Left hindlimb (tissue), 1 donor: ENCODE results near the gene USP40.

Source experiments
- DNase-seq: peaks from one replicate; pipeline ENCODE4 v3.0.0-alpha.2; 2018

The USP40 gene

DNA sequence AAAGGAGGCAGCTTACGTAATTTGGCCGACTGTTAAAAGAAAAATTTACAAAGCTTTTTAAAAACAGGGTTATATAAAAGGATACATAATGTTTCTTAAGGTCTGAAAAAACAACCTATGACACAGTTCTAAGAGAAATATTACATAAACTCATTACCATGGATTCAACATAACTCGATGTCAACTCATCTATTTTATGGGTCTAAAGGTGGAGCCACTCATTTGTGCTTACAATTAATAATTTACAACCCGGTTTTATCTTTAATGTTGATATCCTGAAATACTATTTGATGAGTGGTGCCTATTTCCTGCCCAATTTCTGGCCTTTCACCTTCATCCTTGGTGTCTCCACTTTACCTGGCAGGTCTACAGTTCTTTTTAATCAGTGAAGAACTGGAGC is 15.1 kb downstream of the USP40 start:
- no peak for DNase-seq

DNA sequence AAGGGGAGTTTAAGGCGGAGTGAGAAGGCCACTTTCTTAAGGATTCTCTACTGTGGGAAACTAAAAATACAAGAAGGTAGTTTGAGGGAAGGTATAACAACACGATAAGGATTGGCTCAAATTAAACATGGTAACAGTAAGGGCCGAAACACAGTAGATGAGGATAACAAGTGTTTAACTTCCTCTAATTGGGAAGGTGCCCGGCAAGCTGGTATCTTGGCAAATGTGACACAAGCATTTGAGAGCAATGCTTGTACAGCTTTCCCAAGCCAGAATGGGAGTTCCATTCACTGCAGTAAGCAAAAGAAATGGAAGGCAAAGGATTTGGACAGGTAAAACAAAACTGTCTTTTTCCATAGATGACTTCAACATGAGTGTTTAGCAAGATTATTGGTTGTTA is 19.8 kb downstream of the USP40 start:
- DNase-seq = no peak

DNA sequence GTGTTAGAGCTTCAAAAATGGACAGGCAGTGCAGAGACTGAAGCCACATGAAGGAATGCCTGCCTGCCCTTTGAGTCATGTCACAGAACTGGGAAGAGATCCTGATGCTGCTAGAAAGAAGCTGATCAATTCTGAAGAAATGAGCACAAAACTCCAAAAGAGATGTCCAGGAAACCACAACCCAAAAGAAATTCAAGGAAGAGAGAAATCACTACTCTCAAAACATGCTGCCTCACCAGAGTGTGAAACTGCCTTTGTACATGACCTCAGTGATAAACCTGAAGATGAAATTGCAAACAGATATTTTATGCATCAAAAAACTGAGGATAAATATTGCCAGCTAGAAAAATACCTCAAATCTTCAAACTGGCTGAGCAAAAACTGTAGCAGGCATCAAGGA is 20.5 kb downstream of the USP40 start:
- no peak for DNase-seq

DNA sequence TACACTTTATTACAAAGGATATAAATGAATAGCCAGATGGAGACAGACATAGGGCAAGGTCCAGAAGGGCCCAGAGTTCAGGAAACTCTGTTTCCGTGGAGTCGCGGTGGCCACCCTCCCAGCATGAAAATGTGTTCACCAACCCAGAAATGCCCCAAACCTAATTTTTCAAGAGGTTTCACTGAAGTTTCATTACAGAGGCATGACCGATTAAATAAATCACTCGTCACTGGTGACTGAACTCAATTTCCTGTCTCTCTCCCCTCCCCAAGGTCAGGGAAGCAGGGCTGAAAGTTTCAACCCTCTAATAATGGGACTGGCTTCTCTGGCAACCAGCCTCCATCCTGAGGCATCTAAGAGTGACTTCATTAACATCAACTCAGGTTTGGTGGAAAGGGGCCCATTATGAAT is 22.4 kb downstream of the USP40 start:
- DNase-seq = no peak

DNA sequence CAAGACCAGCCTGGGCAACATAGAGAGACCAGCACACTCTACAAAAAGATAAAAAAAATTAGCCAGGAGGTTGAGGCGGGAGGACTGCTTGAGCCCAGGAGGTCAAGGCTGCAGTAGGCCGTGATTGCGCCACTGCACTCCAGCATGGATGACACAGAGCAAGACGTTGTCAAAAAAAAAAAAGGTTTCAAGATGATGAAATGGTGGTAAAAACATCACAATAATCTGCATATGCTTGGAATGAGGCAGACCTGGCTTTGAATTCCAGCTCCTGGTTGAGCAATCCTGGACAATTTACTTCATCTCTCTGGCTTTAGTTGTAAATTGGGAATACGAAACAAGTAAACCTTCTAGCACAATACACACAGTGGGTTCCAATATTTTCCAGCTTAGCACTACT is 24.1 kb downstream of the USP40 start:
- DNase-seq = no peak

DNA sequence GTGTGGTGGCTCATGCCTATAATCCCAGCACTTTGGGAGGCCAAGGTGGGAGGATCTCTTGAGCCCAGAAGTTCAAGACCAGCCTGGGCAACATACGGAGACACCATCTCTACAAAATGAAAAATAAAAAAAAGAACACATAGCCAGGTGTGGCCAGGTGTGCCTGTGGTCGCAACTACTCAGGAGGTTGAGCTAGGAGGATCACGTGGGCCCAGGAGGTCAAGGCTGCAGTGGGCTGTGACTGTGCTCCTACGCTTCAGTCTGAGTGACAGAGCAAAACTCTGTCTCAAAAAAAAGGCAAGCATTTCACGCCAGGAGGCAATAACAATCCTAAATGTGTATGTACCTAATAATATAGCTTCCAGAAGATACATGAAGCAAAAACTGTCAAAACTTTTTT is 27.8 kb downstream of the USP40 start:
- DNase-seq = no peak

DNA sequence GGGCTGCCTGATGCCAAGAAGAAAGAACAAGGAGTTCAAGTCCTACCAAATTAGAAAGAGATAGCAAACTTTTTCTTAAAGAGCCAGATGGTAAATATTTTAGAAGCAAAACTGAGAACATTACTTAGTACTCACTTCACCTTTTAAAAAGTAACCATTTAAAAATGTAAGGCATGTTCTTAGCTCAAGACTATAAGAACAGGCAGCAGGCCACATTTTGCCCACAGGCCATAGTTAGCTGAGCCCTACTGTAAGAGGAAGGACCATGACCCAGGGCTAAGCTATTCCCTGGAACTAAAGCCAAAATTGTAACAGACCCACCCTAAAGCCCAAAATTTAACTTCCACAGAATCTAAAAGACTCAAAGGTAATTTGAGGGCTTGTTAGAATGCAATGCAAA is 31.3 kb downstream of the USP40 start:
- DNase-seq = no peak

DNA sequence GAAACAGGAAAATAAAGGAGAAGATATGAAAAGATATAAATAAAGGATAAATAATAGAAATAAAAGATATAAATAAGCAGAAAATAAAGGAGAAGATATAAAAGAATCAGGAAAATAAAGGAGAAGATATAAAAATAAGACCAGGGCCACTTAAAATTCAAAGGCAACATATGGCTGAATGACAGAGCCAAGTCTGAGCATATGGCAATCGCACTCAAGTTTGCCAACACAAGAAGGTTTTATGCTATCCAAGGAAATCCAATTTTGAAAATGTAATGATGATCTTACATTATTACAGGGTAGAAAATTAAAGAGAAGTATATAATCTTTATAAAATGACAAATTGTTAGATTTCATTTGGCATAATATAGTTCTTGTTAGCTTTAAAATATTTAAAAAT is 33.6 kb downstream of the USP40 start:
- no peak for DNase-seq

DNA sequence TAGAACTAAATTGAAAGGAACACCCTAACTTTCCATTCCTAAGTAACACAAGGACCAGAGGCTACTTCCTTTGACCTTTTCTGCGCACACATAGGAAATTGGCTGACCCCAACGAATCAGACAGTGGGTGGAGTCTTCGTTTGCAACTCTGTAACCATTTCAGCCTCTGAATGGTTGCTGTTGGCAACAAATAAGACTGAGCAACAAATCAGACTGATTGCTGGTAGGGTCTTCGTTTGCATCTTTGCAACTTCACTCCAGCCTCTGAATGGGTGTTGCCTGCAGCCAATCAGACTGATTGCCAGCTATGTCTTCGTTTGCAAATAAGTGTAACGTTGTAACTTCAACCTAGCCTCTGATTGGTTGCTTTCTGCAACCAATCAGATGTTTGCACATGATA is 34.6 kb downstream of the USP40 start:
- DNase-seq = no peak

DNA sequence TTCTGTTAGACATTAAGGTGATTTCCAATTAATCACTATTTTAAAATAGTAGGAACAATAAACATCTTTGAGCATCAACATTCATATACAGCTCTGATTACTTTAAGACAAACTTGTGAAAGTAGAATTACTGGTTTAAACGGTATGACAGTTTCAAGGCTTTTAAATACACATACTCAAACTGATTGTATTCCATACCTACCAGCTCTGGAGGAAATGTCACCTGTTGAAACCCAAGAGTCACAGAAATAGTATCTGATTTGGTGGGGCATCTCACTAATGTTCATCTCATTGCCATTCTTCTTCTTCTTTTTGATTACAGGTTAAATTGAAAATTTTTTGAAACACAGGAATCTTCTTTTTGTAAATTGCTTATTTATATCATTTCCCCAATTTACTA is 36.2 kb downstream of the USP40 start:
- DNase-seq = no peak

DNA sequence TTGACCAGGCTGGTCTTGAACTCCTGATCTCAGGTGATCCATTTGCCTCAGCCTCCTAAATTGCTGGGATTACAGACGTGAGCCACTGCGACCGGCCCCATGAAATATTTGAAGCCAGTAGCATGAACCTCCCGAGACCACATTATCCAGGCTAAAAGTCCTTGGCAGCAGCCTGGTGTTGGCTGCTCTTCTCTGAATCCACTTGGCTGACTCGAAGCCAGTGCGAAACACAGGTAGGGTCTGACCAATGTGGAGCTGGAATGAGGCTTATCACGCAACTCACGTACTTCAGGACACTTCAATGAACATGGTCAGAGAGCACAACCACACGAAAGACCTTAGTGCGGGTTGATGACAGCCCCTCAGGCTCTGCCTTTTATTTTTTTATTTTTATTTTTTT is 38.4 kb downstream of the USP40 start:
- no peak for DNase-seq

DNA sequence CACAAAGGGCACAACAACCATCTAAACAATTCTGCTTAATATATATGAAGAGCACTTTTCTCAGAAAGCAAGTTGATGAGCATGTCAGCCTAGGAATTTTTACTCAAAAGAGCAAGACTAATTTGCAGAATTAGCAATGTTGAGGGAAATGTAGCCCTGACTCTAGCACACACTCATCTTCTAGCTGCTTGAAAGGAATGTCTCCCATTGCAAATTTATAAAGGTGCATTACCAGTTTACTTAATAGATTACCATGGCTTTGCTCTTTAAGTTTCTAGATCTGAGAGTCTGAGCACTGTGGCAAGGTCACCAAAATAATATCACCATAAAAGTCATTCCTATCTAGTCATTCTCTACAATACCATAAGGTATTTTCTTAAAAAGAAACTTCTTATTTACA is 40.8 kb downstream of the USP40 start:
- DNase-seq = no peak

DNA sequence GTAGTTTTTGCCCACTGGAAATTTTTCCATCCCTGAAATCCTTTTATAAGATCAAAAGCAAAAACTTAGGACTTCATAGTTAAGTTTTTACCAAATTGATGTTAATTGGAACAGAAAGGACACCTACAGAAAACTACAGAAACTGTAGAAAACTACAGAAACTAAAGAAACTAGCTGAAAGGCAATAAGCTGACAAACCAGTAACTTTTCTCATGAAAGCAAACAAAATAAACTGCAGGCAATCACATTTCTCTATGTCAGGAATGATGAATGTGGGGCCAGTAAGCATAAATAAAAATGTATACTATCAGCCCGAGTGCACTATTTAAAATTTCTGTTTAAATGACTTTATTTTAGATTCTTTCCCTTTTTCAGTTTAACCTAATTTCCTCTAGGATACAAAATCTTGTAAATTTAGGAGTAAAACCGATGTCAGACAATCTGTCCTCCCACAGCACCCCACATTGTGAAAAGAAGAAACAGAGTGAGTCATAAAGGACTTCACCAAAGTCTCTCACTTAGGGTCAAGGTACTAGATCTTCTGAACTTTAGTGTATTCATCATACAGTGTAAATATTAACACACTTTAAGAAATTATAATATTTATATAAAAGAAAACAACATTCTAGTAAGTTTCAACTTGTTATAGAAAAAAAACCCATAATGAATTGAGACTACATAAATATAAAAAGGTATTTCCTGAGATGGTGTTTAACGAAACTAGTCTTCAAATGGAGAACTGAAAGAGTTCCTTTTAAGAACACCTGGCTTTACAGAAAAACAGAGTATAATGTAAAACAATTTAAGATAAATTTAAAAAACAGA is 46.6 kb downstream of the USP40 start:
- DNase-seq = no peak

DNA sequence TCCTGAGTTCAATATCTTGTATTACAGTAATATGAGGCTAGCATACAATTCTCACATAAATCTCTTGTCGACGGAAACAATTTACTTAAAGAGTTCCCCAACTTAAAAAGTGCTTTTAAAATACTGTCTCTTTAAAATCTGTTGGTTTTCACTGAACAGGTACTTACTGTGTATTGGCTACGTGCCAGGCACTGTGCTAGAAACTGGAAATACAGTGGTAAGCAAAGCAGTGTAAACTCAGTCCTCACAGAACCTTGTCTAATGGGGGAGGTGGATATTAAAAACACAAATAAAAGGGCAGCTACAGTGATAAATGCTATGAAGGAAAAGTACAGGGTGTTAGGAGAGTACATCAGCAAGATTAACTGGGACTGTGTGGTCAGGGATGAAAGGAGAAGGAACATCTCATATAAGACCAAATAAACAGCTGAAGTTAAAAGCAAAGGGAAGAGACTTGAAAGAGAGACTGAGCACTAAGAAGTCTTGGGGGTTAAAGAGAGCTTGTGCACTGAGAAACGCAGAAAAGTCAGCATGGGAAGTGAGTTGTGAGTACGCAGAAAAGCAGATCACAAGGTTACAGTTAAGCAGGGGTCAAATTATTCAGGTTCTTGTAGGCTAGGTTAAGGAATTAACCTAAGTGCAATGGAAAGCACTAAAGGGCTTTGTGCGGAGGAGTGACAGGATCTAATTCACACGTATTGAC is 52.5 kb downstream of the USP40 start:
- no peak for DNase-seq

DNA sequence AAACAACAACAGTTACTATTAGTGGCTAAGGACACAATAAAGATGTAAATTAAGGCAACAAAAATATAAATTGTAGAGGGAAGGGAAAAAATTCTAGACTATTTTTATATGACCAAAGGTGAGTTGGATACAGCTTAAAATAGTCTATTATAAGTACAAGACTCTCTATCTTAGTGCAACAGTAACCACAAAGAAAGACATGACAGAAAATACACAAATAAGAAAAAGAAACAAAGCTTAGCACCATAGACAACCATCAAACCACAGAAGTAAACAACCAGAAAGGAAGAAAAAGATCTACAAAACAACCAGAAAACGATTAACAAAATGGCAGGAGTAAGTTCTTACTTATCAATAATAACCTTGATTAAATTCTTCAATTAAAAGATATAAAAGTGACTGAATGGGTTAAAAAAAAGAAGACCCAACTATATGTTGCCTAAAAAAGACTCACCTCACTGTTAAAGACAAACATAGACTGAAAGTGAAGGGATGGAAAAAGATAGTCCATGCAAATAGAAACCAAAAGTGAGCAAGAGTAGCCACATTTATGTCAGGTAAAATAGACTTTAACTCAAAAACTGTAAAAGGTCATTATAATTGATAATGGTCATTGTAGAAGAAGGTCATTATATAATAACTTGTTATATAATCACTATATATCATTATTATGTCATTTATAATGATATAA is 62.5 kb downstream of the USP40 start:
- no peak for DNase-seq

DNA sequence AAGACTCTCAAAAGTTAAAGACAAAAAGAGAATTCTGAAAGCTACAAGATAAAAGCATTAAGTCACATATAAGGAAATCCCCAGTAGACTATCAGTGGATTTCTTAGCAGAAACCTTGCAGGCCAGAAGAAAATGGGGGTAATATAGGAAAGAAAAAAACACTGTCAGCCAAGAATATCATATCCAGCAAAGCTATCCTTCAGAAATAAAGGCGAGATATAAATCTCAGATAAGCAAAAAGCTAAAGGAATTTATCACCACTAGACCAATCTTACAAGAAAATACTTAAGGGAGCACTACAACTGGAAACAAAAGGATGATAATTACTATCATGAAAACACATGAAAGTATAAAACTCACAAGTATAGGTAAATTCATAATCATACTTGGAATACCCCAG is 63.1 kb downstream of the USP40 start:
- DNase-seq = no peak

DNA sequence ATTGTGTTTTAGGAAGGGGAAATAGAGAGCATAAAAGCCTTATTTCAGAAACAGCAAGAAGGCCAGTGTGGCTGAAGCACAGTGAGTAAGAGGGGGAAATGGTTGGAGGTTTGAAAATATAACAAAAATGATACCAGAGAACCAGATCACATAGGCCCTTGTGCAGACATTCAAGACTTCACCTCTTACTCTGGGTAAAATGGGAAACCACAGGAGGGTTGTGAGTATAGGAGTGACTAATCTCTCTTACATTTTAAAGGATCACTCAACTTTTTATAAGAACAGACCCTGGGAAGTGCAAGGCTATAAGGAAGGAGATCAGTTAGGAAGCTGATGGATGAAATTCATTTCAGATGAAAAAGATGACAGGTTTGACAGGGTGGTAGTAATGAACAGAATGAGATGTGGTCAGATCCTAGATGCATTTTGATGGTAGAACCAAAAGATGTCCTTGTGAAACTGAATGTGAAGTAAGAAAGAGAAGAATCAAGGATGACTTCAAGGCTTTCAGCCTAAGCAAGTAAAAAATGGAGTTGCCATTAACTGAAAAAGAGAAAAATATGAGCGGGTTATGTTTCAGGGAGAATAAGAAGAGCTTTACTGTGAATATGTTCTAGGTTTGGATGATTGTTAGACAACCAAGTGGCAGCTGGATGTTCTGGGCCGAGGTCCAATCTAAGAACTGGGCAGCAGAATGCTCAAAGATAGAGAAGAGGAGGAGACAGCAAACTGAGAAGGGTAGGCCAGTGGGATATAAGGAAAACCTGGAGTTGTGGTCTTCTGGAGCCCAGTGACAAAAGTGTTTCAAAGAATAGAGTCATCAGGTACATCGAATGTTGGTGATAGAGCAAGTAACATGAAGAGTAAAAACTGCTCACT is 65.1 kb downstream of the USP40 start:
- no peak for DNase-seq

DNA sequence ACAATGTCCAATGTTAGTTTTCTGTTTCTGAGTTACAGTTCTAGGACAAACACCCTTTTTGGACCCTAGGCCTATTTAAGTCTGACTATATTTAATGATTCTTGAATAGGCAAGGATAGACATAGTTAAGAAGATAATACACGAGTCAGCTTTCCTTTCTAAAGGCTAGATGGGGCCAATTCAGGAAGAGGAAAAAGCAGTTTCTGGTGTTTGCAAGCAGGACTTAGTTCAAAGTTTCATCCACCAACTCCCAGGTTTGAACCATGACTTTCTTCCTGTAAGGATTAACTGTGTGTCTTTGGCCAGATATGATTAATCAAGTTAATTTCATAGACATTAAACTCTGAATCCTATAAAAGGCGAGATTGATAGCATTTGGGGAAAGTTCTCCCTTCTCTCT is 66.7 kb downstream of the USP40 start:
- DNase-seq = no peak

DNA sequence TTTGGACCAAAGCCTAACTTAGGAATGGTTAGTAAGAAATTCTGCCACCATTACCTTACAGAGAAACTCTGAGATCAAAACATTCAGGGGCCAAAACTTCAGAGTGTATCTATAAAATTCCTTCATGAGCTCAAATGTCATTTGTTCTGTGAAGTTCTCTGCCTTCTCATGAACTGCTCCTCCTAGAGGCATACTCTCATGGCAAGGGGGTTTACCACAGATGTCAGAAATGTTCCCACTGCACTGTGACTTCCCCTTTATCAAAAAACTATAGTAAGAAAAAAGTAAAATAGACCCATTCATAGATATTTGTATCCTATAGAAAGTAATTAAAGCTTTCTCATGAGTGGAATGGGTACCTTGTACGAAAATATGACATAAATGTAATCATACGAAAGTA is 68.5 kb downstream of the USP40 start:
- no peak for DNase-seq

DNA sequence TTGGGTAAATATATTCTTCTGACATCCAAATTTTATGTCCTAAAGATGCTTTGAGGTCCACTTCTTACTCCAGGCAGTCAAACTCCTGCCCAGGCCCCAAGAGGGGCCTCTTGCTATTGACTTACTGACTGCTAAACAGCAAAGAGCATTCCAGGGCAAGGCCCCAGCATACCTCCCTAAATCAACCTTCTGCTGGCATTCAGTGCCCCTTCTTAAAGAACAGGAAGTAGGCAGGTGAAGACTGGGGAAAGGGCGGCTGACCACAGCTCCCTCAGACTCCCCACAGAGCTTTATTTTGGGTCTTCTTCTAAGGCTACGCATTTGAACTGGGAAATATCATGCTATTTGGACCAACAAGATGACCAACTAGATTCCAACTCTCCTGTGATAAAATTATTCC is 68.9 kb downstream of the USP40 start:
- no peak for DNase-seq

DNA sequence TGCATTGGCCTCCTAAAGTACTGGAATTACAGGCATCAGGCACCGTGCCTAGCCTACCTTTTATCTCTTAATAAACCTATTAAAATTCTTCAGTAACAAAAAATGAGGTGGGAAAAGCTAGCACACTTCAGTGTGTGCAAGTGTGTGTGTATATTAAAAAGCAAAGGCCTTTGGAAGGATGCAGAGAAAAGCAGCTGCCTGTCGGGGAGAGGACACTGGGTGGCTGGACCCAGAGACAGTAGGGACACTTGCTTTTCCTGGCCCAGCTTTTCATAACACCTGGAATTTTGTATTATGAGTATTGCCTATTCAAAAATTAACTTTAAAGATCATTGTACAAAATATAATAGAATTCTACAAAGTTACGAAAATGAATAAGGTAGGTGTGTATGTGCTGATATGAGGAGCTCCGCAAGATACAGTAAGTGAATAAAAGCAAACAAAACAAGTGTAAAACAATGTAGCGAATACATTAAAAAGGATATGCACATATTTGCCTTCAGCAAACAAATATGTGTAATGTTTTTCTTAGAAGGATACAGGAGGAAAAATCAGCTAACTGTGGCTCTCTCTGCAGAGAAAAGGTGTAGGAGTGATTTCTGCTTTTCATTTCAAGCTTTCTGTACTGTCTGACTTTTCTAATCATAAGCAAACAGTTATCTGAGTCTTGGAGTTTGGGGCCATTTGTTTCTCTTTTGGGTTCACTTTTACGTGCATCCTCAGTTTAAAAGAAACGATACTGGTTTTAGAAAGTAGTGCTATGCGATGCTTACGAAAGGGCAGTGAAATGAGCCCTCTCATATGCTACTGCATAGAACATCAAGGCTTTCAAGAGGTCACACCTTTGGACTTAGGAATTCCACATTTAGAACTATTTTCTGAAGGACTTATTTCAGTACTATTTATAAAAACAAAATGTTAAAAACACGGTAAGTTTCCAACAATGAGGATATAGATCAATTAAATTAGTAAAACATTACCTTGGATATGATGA is 70.8 kb downstream of the USP40 start:
- no peak for DNase-seq

DNA sequence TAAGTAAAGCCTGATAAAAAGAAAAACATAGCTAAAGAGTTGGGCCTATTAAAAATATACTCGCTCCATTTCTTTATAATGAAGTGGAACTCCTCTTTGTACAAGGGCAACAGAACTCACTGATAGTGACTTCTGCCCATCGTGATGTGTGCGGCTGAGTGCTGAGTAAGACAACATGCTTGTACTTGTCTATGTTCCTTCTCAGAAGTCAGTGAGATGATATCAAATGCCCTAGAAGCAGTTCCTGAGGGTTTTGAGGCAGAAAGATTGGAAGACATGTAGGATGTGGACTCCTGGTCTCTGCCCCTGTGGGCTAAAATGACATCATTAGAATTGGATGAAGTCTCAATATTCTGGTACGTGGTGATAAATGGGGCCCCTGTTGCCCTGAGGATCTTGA is 73.8 kb downstream of the USP40 start:
- DNase-seq = no peak
